IPS DF 4.7 (cell line): ENCODE data around the gene EFL1.
A peak's percentile ranks its signal among the peaks of the same experiment; 100 is the strongest.
"Not testable (repeated sequence)": the region's sequence is repeated elsewhere in the genome, so short reads cannot be mapped to it uniquely, and the experiment has no call there.

Experiments used
- DNase-seq: peaks from one replicate; pipeline ENCODE4 v3.0.0-alpha.2; 2013; ENCODE audit warnings: low spot score; ENCODE audit errors: extremely low read depth

The EFL1 gene

DNA sequence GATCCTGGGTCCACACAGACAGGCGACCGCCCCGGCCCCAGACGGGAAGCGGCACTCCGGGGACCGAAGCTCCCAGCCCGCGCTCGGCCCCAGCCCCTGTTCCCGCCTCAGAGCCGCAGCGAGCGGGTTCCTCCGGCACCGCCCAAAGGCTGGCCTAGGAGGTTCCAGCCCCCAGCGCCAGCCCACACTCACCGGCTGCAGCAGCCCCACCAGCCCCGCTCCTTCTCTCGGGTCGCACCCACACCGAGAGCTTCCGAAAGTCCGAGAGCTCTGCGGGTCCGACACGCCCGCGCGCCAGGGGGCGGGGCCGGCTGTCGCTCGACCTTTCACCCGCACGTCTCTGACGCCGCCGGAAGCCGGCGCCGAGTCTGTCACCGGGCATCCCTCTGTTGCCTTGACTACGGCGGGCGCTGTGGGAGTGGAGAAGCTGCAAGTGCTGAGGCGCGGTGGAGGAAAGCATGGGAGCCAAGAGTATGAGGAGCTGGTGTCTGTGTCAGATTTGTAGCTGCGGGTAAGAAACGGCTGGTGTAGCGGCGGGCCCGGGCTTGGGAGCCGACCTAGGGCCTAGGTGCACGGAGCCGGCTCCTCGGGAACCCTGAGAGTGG is at the start of gene EFL1, which contains the start of gene SAXO2:
EFL1 (minus strand) TSS at position 313 of the 605 bp plus-strand sequence. CDS start 956 bp downstream, outside the sequence.
SAXO2 (plus strand) TSS at position 397 of the 605 bp plus-strand sequence; CDS start at position 459, 62 bp downstream.
- peak; percentile 41 for DNase-seq

DNA sequence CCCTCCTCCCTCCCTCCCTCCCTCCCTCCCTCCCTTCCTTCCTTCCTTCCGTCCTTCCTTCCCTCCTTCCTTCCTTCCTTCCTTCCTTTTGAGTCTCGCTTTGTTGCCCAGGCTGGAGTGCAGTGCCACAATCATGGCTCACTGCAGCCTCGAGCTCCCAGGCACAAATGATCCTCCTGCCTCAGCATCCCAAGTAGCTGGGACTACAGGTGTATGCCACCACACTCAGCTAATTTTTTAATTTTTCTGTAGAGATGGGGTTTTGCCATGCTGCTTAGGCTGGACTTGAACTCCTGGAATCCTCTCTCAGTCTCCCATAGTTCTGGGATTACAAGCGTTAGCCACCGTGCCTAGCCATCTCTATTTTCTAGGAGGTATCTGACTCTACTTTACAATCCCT is 48.8 kb upstream of the EFL1 start:
- DNase-seq: not testable (repeated sequence)

DNA sequence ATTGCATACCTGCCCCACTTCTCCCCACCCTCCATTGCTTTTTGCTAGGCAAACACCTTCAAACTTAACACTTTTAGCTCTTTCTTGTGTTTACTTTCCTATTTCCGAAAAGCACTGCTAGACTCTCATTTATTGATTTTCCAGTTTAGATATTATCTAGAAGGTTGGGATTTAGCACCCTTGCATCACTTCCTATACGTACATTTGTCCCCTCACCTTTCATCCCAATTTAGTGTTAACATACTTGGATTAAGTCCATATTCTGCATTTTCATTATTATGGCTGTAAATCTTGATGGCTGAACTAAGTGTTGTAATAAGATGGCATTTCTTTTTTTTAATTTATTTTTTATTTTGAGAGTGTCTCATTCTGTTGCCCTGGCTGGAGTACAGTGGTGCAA is 47.3 kb upstream of the EFL1 start:
- DNase-seq: no peak

DNA sequence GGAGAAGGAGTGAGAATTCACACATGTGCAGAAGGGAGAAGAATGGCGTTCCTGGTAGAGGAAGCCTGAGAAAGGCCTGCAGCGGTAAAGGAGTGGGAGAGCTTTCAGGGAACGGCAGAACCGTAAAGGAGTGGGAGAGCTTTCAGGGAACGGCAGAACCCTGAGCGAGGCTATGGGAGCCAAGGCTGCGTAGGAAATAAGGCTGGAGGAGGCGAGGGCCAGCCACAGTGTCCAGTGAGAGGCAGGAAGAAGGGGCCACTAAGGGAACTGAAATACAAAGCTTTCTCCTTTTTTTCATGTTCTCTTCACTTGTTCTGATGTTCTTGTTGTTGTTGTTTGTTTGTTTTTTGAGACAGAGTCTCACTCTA is 45.2 kb upstream of the EFL1 start:
- no peak for DNase-seq

DNA sequence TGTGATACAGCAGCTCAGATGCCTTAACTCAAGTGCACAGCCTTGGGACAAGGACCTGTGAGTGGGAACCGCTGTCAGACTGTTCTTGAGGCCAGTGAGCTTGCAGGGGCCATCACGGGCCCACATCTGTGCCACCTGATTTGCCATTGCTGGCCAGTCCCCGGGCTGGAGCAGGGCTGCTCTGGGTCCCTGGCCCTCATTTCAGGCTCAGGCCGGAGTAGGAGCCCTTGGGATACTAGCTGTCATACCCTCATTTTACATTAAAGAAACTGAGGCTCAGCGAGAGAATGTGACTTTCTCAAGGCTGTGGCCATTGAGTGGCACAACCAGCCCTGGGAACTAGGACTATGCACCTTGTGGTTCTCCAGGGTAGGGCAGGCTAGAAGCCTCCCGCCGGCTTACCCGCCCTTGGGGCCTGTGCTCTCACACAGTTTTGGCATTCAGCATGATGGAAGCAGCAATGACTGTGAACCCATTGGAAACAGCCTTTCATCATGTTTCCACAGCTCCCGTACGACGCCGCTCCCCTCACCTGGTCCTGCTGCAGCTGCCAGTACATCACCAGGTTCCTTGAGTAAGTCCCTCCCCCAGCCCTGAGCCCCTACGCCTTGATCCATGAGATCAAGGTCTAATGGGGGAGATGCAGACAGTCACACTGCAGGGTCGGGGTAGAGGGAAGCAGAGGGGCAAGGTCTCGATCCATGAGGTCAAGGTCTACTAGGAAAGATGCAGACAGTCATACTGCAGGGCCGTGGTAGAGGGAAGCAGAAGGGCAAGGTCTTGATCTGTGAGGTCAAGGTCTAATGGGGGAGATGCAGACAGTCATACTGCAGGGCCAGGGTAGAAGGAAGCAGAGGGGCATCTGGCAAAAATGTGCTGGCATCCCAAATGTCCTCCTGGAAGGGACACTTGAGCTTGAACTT is 44.5 kb upstream of the EFL1 start:
- DNase-seq: no peak

DNA sequence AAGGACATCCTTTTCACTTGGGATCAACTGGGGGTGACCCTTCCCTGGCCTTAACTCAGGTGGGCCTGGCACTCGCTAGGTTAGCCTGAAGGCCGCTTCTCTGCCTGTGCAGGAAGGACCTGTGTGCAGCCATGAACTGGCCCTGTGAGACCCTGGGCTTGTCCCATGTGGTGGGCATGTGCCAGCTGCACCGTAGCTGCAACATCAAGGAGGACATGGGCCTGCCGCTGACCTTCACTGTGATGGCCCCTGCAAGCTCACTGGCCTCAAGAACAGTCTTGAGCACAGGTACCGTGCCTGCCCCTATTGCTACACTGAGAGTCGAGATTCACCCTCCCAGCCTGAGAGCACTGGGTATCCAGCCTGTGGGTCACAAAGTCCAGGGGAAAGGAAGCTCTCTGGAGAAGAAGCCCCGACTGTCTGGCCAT is 43.1 kb upstream of the EFL1 start:
- DNase-seq: no peak

DNA sequence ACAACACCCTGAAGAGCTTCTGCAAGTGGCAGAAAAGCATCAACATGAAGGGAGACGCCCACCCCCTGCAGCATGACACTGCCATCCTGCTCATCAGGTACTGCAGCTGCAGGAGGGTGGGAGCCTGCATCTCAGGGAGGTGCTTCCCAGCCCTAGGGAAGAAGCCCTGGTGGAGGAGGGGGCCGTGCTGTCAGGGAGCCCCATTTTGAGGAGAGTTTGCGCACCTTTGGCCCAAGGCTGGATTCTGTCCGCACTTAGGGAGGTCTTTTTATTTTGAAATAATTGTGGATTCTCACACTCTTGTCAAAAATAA is 42.2 kb upstream of the EFL1 start:
- no peak for DNase-seq

DNA sequence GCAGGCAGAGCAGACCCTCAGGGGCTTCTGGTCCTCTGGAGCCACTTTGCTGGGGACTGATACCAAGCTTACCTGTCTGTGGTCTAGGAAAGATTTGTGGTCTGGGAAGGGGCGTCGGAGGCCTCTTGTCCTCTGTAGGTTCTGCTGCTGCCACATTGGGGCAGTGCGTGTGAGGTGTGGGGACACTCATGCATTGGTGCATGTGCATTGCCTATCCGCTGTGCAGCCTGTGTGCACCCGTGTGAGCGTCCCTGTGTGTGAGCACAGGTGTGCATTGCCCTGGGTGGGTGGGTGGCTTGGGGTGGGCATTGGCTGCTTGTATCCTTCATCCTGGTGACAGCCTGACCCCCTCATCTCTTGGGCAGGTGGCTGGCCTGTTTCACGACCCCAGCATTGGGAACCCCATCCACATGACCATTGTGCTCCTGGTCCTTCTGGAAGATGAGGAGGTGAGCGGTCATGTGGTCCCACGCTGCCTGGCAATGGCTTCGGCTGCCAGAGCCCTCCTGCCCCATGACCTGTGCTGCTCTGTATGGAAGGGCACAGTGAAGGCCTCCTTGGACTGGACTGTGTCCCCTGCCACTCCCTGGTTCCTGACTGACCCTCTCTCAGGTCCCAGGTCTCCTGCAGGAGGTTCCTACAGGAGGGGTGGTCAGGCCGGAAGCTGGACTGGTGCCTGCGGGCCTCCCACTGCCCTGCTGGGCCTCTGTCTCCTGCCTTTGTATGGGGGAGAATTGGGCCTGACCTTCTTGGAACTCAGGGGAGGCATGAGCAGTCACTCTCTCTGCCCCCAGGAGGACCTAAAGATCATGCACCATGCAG is 41.6 kb upstream of the EFL1 start:
- no peak for DNase-seq

DNA sequence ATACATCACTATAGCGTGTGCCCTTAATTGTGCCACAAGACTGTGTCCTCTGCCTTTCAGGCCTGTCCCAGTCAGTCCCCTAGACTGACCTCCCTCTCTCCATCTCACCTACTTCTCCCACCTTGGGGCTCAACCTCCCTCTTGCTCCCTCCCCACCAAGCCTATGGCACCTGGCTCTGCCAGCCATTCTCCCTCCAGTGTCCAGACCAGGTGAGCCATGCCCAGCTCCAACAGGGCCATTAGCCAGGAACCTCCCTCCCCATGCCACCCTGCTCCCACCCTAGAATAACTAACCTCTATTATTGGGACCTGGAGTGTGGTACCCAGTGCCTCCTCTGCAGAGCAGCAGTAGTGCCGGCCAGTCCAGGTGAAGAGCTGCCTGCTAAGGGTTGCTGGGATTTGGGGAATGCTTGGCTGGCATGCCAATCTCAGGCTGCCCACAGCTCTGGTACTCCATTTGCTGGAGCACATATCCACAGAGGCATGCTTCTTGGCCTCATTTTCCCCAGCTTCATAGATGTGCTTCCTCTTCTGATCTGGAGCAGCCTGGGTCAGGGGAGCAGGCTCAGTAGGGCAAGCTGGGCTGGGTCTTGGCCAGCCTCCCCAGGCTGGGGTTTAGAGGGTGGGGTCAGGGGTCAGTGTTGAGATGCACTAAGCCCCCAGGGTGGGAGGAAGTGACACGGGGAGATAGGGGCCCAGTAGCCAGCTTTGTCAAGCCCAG is 38.9 kb upstream of the EFL1 start:
- no peak for DNase-seq

DNA sequence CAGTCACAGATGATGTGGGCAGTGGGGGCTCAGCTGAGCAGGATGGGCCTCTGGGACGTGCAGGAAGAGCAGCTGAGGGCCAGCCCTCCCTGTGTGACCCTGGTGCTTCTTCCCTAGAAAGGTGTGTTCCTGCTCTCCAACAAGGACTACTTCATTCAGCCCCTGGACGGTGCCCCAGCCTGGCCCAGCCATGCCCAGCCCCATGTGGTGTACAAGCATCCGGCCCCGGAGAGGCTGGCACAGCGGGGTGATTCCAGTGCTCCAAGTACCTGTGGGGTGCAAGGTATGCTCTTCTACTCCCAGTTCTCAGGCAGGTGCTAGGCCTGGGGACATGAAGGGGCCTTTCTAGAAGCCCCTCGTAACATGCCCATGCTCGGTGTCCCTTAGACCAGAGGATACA is 38.3 kb upstream of the EFL1 start:
- no peak for DNase-seq

DNA sequence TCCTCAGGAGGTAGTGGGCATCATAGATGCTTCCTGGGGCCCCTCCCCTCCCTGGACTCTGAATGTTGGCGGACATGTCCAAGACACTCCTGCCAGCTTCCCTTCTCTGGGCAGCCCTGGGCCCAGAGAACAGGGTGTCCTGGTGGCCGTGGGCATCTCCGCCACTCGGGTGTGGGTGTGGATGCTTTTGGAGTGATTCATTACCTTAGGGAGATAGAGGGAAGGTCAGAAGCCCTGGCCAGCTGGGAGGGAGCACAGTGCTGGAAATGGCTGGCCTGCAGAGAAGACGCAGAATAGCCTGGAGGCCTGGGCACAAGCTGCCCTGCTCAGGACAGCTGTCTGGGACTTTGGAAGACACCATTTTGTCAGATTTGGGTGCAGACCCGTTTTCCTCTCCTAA is 37.8 kb upstream of the EFL1 start:
- DNase-seq: not testable (repeated sequence)

DNA sequence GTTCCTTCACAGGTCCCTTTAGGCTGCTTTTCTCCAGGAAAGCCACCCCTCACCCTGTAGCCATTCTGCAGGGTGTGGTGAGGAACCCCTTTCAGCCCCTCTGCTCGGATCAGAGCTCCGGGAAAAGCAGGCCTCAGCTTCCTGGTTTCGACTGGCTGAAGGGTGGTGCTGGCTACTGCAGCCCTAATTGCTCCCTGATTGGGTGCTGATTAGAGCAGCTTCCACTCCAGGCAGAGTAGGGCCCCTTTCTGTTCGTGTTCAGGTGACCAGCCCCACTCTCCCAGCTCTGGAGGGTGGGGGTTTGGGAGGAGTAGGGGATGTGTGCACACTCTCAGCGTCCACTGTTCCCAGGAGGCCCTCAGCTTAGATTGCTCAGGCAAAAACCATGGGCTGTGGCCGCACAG is 37.0 kb upstream of the EFL1 start:
- not testable (repeated sequence) for DNase-seq

DNA sequence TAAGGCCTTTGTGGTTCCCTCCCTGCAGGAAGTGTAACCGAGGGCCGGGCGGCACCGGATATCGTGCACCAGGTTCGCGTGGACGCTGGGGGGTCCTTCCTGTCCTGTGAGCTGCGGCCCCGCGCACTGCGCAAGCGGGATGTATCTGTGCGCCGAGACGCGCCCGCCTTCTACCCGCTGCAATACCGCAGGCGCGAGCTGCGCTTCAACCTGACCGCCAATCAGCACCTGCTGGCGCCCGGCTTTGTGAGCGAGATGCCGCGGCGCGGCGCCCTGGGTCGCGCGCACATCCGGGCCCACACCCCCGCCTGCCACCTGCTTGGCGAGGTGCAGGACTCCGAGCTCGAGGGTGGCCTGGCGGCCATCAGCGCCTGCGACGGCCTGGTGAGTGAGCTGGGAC is 36.0 kb upstream of the EFL1 start:
- DNase-seq: no peak

DNA sequence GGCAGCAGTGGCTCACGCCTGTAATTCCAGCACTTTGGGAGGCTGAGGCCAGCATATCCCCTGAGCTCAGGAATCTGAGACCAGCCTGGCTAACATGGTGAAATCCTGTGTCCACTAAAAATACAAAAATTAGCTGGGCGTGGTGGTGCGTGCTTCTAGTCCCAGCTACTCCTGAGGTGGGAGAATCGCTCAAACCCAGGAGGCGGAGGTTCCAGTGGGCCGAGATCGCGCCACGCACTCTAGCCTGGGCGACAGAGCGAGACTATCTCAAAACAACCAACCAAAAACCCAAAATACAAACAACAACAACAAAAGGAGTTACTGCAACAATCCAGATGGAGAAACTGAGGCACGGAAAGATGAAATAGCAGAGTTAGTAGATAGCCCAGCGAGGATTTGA is 35.5 kb upstream of the EFL1 start:
- no peak for DNase-seq

DNA sequence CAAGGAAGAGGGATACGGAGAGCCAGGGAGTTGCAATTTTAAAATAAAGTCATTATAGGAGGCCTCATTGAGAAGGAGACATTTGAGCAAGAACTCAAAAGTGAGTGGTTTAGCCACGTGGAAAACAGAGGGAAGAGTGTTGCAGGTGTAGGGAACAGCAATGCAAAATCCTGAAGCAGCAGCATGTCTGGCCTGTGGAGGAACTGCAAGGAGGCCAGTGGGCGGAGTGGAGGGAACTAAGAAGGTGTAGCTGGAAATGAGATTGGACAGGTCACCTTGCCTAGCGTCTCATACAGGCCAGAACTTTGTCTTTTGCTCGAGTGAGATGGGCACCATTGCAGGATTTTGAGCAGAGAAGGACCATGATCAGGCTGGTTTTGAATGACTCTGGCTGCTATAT is 35.0 kb upstream of the EFL1 start:
- DNase-seq: no peak

DNA sequence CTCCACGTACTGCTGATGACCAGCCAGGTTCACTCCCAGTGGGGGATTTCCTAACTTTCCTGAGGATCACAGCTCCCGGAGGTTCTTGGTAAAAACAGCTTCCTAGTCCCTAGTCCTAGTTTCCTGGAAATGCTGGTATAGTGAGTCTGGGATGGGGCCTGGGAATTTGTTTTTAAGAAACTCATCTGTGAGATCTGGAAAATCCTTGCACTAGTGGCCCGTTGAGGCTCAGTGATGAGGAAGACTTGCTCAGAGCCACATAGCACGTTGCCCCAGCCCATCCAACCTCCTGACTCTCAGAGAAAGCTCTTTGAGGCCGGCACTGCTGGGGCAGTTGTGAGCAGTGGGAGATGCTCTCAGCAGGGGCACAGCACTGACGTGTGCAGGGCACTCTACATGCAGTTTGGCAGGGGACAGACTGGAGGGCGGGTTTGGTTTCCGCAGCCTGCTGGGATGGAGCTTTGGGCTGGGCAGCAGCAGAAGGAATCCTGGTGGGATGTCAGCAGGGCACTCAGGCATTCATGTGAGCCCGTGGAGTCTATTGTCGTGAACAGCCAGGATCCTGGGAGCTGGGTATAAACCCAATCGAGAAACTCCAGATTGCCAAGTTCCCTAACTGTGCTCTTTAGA is 31.6 kb upstream of the EFL1 start:
- DNase-seq: no peak

DNA sequence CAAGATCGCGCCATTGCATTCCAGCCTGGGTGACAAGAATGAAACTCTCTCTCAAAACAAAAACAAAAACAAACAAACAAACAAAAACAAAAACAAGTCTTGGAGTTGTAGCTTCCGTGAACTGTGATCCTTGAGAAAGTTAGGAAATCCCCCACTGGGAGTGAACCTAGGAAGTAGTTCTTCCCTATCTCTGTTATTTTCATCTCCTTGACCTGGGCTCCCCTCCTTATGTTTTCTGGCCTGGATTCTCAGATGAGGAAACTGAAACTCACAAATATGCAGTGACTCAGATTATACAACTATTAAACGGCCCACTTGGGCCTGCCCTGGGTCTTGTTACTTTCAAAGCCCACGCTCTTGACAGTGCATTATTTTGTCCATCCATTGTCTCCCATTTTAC is 29.7 kb upstream of the EFL1 start:
- DNase-seq: no peak

DNA sequence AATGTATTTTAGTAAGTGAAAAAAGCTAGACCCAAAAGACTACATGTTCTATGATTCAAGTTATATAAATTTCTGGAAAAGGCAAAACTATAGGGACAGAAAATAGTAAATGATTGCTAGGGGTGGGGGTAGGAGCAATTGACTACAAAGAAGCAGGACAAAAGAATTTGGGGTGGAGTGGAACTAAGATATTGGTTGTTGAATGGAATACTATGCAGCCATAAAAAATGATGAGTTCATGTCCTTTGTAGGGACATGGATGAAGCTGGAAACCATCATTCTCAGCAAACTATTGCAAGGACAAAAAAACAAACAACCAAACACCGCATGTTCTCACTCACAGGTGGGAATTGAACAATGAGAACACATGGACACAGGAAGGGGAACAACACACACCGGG is 25.7 kb upstream of the EFL1 start:
- not testable (repeated sequence) for DNase-seq

DNA sequence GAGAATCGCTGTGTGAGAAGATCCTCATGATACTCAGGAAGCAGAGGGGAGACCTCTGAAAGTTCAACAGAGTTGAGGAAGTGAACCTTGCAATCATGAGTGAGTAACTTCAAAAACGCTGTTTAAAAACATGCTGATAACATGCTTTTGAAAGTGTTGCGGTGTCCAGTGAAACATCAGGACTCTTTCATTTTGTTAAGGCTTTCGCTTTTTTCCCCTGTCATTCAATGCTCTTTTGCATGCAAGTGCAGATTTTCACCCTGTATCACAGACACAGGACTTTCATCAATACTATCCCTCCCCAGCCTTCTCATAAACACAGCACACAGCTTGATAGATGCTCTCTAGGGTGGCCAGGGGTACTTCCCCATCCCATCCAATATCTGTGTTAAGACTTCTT is 23.9 kb upstream of the EFL1 start:
- not testable (repeated sequence) for DNase-seq

DNA sequence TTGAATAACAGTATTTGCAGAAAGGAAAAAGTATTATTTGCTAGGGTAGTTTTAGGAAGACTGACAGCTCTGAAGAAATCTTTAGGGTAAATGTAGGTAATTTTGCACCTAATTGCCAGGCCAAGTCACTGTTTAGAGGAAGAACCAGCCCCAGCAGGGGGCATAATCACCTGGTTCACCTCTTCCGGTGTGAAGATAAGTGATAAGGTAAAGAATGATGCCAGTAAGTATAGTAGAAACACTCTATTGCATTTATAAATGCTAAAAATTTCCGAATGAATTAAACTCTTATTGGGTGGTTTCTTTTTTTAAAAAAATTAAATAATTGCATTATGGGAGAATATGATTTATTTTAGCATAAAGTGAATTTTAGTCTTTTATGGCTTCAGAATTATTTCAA is 21.8 kb upstream of the EFL1 start:
- not testable (repeated sequence) for DNase-seq

DNA sequence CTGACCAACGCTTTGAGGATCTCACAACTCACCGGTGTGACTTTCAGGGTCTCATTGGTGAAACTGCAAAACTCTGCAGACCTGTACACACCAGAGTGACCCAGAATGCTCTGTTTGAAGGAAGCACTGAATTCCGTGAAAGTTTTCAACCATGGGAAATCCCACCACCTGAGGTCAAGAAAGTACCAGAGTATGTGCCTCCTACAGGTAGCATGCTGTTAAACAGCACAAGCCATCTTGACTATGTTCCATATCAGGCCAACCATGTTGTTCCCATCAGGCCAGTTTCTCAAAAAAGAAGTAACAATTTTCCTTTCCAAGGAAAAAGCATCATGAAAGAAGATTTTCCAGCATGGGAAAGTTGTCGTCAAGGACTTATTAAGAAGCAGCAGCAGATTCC is 19.9 kb upstream of the EFL1 start:
- not testable (repeated sequence) for DNase-seq
